ENCODE measurements around the gene GNAZ. TPM values are rescaled to one million over a fixed set of nuclear protein-coding genes. Genes with fewer than 3 reads are reported as not detected.

Gene GNAZ
- total RNA-seq, 2 experiments from 2014 or later, result 0.12 TPM; not detected in 1

GRCh38 chr22:23063539-23064380 is 6.6 kb upstream of the GNAZ start:
- DNase-seq, result peak; percentile 37
- CTCF ChIA-PET, result no interaction called here

GRCh38 chr22:23064381-23065068 is 5.8 kb upstream of the GNAZ start:
- CTCF ChIA-PET, result no interaction called here
- H3K4me3 Mint-ChIP-seq, result no peak overlapping the region
- no peaks in the 10 kb centered on the region for H3K9me3 Mint-ChIP-seq (ENCODE audit: low read depth)
- no peak for ATAC-seq
- H3K36me3 Mint-ChIP-seq, result no peaks in the 10 kb centered on the region
- H3K4me1 Mint-ChIP-seq, result peaks cover 3% of the 10 kb centered on the region
- peak; percentile 31 for DNase-seq
- no peak overlapping the region for H3K27ac Mint-ChIP-seq
- peaks cover 18% of the 10 kb centered on the region for H3K27me3 Mint-ChIP-seq

More at GRCh38 chr22:23063539-23064380, 6.6 kb upstream of the GNAZ start:
- Mint-ChIP-seq H3K27ac (no peak overlapping the region), H3K36me3 (no peaks in the 10 kb centered on the region), H3K4me1 (peaks cover 3% of the 10 kb centered on the region), H3K9me3 (ENCODE audit: low read depth) (no peaks in the 10 kb centered on the region), H3K4me3 (no peak overlapping the region), H3K27me3 (peaks cover 10% of the 10 kb centered on the region)
- no peak for ATAC-seq

GRCh38 chr22:23065069-23065451 is 5.3 kb upstream of the GNAZ start:
- Mint-ChIP-seq H3K27me3 (peaks cover 20% of the 10 kb centered on the region), H3K4me1 (peaks cover 4% of the 10 kb centered on the region), H3K9me3 (ENCODE audit: low read depth) (no peaks in the 10 kb centered on the region), H3K36me3 (no peaks in the 10 kb centered on the region), H3K4me3 (no peak overlapping the region), H3K27ac (no peak overlapping the region)
- CTCF ChIA-PET, result no interaction called here
- DNase-seq (peak; percentile 31), ATAC-seq (no peak)

- Mint-ChIP-seq H3K4me1 (peaks cover 4% of the 10 kb centered on the region), H3K27ac (no peak overlapping the region), H3K4me3 (no peak overlapping the region), H3K27me3 (peaks cover 20% of the 10 kb centered on the region), H3K9me3 (ENCODE audit: low read depth) (no peaks in the 10 kb centered on the region), H3K36me3 (no peaks in the 10 kb centered on the region)
- DNase-seq (peak; percentile 22), ATAC-seq (no peak)
- CTCF ChIA-PET, result no interaction called here
Measured at GRCh38 chr22:23065495-23066122, 4.7 kb upstream of the GNAZ start.

- Mint-ChIP-seq H3K4me1 (peaks cover 6% of the 10 kb centered on the region), H3K9me3 (ENCODE audit: low read depth) (no peaks in the 10 kb centered on the region), H3K27me3 (peaks cover 26% of the 10 kb centered on the region), H3K27ac (no peak overlapping the region), H3K36me3 (no peaks in the 10 kb centered on the region), H3K4me3 (no peak overlapping the region)
- CTCF ChIA-PET, result interaction anchor here (0.7 kb wide), 1 partner anchor 123 kb away, joined by 3 read pairs; no protein-coding TSS in a partner anchor
- ATAC-seq (no peak), DNase-seq (peak; percentile 21)
Measured at GRCh38 chr22:23066200-23067022, 3.9 kb upstream of the GNAZ start.

GRCh38 chr22:23067023-23067650 is 3.2 kb upstream of the GNAZ start:
- H3K27me3 Mint-ChIP-seq, result peaks cover 33% of the 10 kb centered on the region
- CTCF ChIA-PET, result interaction anchor here (0.7 kb wide), 1 partner anchor 124 kb away, joined by 3 read pairs; no protein-coding TSS in a partner anchor
- no peak overlapping the region for H3K27ac Mint-ChIP-seq
- no peak overlapping the region for H3K4me3 Mint-ChIP-seq
- DNase-seq (peak; percentile 35), ATAC-seq (no peak)
- no peaks in the 10 kb centered on the region for H3K36me3 Mint-ChIP-seq
- H3K9me3 Mint-ChIP-seq (ENCODE audit: low read depth), result no peaks in the 10 kb centered on the region
- peaks cover 6% of the 10 kb centered on the region for H3K4me1 Mint-ChIP-seq

GRCh38 chr22:23067691-23068090 is 2.6 kb upstream of the GNAZ start:
- H3K9me3 Mint-ChIP-seq (ENCODE audit: low read depth), result no peaks in the 10 kb centered on the region
- DNase-seq (no peak), ATAC-seq (no peak)
- peaks cover 38% of the 10 kb centered on the region for H3K27me3 Mint-ChIP-seq
- CTCF ChIA-PET, result no interaction called here
- peaks cover 6% of the 10 kb centered on the region for H3K4me1 Mint-ChIP-seq
- H3K27ac Mint-ChIP-seq, result no peak overlapping the region
- H3K36me3 Mint-ChIP-seq, result no peaks in the 10 kb centered on the region
- no peak overlapping the region for H3K4me3 Mint-ChIP-seq

GRCh38 chr22:23068096-23068831 is 2.1 kb upstream of the GNAZ start:
- Mint-ChIP-seq H3K36me3 (no peaks in the 10 kb centered on the region), H3K4me1 (peaks cover 6% of the 10 kb centered on the region), H3K27ac (no peak overlapping the region), H3K9me3 (ENCODE audit: low read depth) (no peaks in the 10 kb centered on the region), H3K4me3 (no peak overlapping the region), H3K27me3 (peaks cover 41% of the 10 kb centered on the region)
- CTCF ChIA-PET, result interaction anchor here (1.9 kb wide), 1 partner anchor 108 kb away, joined by 4 read pairs; no protein-coding TSS in a partner anchor
- ATAC-seq (no peak), DNase-seq (peak; percentile 34)

GRCh38 chr22:23068832-23069385 is 1.4 kb upstream of the GNAZ start:
- ATAC-seq (no peak), DNase-seq (no peak)
- CTCF ChIA-PET, result interaction anchor here (1.9 kb wide), 1 partner anchor 109 kb away, joined by 4 read pairs; no protein-coding TSS in a partner anchor
- H3K27me3 Mint-ChIP-seq, result peaks cover 41% of the 10 kb centered on the region
- H3K4me3 Mint-ChIP-seq, result no peak overlapping the region
- H3K9me3 Mint-ChIP-seq (ENCODE audit: low read depth), result no peaks in the 10 kb centered on the region
- H3K4me1 Mint-ChIP-seq, result peaks cover 6% of the 10 kb centered on the region
- no peaks in the 10 kb centered on the region for H3K36me3 Mint-ChIP-seq
- H3K27ac Mint-ChIP-seq, result no peak overlapping the region

- H3K4me1 Mint-ChIP-seq, result peaks cover 6% of the 10 kb centered on the region
- H3K27ac Mint-ChIP-seq, result no peak overlapping the region
- peak; percentile 96 for ATAC-seq
- no peaks in the 10 kb centered on the region for H3K36me3 Mint-ChIP-seq
- H3K4me3 Mint-ChIP-seq, result peak overlapping the region; percentile 57
- H3K27me3 Mint-ChIP-seq, result peaks cover 41% of the 10 kb centered on the region
- CTCF ChIA-PET, result interaction anchor here (0.8 to 1.9 kb wide), 5 partner anchors 13 to 113 kb away, joined by 3 to 4 read pairs (median 3); no protein-coding TSS in a partner anchor
- H3K9me3 Mint-ChIP-seq (ENCODE audit: low read depth), result no peaks in the 10 kb centered on the region
- peak; percentile 75 for DNase-seq
Measured at GRCh38 chr22:23069502-23070357, 589 bp upstream of the GNAZ start.

Measured in activated CD8-positive, alpha-beta memory T cell treated with anti-CD3 and anti-CD28 coated beads, Interleukin-2, amount 10 ng/mL, durations not matched to agents 7 days and 5 days (primary cell).